Spleen (tissue), 13 donors: ENCODE results near the gene VPS35L. TPM values are rescaled to one million over a fixed set of nuclear protein-coding genes. Genes with fewer than 3 reads are reported as not detected.
A peak's percentile ranks its signal among the peaks of the same experiment; 100 is the strongest.

Source experiments
- DNase-seq: peaks from one replicate; pipeline ENCODE4 v3.0.0-alpha.2; 2020
- H3K27ac ChIP-seq, 8 donors: fragments of 200-600 bp; sonication (generic) in 7 of 8; 1 replicate in 4 of 8; 2 replicates in 4 of 8; pipeline versions ENCODE4 v1.5.0 to v1.8.0; 2016 to 2021; ENCODE audit warnings: inconsistent platforms in 4 of 8, mild to moderate bottlenecking in 4 of 8, moderate library complexity in 1 of 8
- H3K27me3 ChIP-seq, 7 donors: fragments of 200-600 bp; sonication (generic) in 6 of 7; replicated peaks in 1 of 7; 1 replicate in 4 of 7; 2 replicates in 3 of 7; pipeline versions ENCODE4 v1.5.0 to v1.8.0; 2016 to 2021; ENCODE audit warnings: inconsistent platforms in 3 of 7, mild to moderate bottlenecking in 1 of 7
- H3K36me3 ChIP-seq, 6 donors: fragments of 200-600 bp; sonication (generic) in 5 of 6; 1 replicate in 4 of 6; 2 replicates in 2 of 6; pipeline versions ENCODE4 v1.5.0 to v1.8.0; 2016 to 2021; ENCODE audit warnings: inconsistent platforms in 2 of 6
- H3K4me1 ChIP-seq, 6 donors: fragments of 200-600 bp; sonication (generic) in 5 of 6; 1 replicate in 3 of 6; 2 replicates in 3 of 6; pipeline versions ENCODE4 v1.5.0 to v1.8.0; 2016 to 2021; ENCODE audit warnings: inconsistent platforms in 3 of 6
- H3K4me3 ChIP-seq, 8 donors: fragments of 200-600 bp; sonication (generic) in 7 of 8; 1 replicate in 4 of 8; 2 replicates in 4 of 8; pipeline versions ENCODE4 v1.5.0 to v1.8.0; 2016 to 2021; ENCODE audit warnings: inconsistent platforms in 4 of 8, mild to moderate bottlenecking in 4 of 8, moderate library complexity in 2 of 8
- H3K9me3 ChIP-seq, 8 donors: fragments of 200-600 bp; sonication (generic) in 7 of 8; 1 replicate in 4 of 8; 2 replicates in 4 of 8; pipeline versions ENCODE4 v1.5.0 to v1.8.0; 2016 to 2021; ENCODE audit warnings: inconsistent platforms in 4 of 8
- POLR2A ChIP-seq, 3 donors: fragments of 450-650 bp; IDR thresholded peaks; one replicate each; pipeline ENCODE4 v1.5.1; 2017; ENCODE audit warnings: antibody characterized with exemption in 3 of 3, mild to moderate bottlenecking in 1 of 3
- POLR2AphosphoS5 ChIP-seq, 3 donors: sonication (generic); formaldehyde crosslinking; IDR thresholded peaks; one replicate each; pipeline ENCODE4 v1.5.1; 2017; ENCODE audit warnings: antibody characterized with exemption in 3 of 3
- WGBS, 5 donors: extraction: QIAGEN DNeasy Blood & Tissue Kit in 3 of 5; methylation state at CpG; one replicate each; pipeline versions ENCODE4 v1.1.5 to v1.1.7; 2013 to 2018; 5-methylcytosine and 5-hydroxymethylcytosine counted together
- intact Hi-C: fragments of 100-400 bp; cut with DNase I; formaldehyde crosslinking; loops from one replicate; pipeline ENCODE4 v1.15.0; 2023; ENCODE audit warnings: low total_unique reads
- long read RNA-seq, 2 donors: transcript quantifications; one replicate each; lab custom pipeline, GENCODE V29; 2026
- polyA plus RNA-seq, 3 donors: library from polyadenylated mRNA; stranded (reverse); fragments of 200-250 nt; gene quantifications; one replicate each; pipeline ENCODE4 v1.2.1, GENCODE V29; 2013
- total RNA-seq, 7 donors: library from RNA; depleted of rRNA in 3 of 7; stranded (reverse); fragments of >200 nt in 3 of 7; fragmentation: NEBNext Ultra II Directional in 4 of 7; extraction: Animal tissue kit (Norgen Biotek cat#: 25700) in 4 of 7; gene quantifications; one replicate each; pipeline versions ENCODE4 v1.1.0 to v1.2.1, GENCODE V29; 2016 to 2021
- TF ChIP-seq, protein P1 (sequence below), 11 experiments: fragments of 200-600 bp in 7 of 11; fragments of 450-650 bp in 4 of 11; sonication (generic) in 4 of 11; IDR thresholded peaks in 8 of 11; conservative IDR thresholded peaks in 3 of 11; 1 replicate in 7 of 11; 2 replicates in 4 of 11; pipeline versions ENCODE4 v1.4.0 to v1.8.0; 2016 to 2021; ENCODE audit warnings: antibody characterized with exemption in 11 of 11, inconsistent platforms in 4 of 11, mild to moderate bottlenecking in 1 of 11
- donor health status: healthy with polysubstance abuse.
- donor health status: DM: no; HTN: no; CAD: no; lungs with moderate emphysema.
- donor health status: DM: no; HTN: no; CAD: no.
- donor health status: Bipolar disorder and iron deficiency.
- donor health status: healthy.
- donor health status: DM: no; HTN: no; CAD: no.
- donor health status: DM: yes; HTN: yes; CAD: no.

Gene VPS35L, protein sequence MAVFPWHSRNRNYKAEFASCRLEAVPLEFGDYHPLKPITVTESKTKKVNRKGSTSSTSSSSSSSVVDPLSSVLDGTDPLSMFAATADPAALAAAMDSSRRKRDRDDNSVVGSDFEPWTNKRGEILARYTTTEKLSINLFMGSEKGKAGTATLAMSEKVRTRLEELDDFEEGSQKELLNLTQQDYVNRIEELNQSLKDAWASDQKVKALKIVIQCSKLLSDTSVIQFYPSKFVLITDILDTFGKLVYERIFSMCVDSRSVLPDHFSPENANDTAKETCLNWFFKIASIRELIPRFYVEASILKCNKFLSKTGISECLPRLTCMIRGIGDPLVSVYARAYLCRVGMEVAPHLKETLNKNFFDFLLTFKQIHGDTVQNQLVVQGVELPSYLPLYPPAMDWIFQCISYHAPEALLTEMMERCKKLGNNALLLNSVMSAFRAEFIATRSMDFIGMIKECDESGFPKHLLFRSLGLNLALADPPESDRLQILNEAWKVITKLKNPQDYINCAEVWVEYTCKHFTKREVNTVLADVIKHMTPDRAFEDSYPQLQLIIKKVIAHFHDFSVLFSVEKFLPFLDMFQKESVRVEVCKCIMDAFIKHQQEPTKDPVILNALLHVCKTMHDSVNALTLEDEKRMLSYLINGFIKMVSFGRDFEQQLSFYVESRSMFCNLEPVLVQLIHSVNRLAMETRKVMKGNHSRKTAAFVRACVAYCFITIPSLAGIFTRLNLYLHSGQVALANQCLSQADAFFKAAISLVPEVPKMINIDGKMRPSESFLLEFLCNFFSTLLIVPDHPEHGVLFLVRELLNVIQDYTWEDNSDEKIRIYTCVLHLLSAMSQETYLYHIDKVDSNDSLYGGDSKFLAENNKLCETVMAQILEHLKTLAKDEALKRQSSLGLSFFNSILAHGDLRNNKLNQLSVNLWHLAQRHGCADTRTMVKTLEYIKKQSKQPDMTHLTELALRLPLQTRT
- total RNA-seq = 10 to 100 TPM; 45.9 to 76.1 (median 67.2) TPM
- 10 to 100 TPM; 22.9 to 42.9 (median 24.7) TPM for polyA plus RNA-seq
- long read RNA-seq, donor 1, transcript VPS35L-203 (31 exons, 3,855 nt) = major isoform, 8 of 28 reads
- long read RNA-seq, donor 1, partial matches to known transcripts = 16 of 28 reads
- long read RNA-seq, donor 1, other reads (novel, unspliced or antisense) = 0 of 28 reads
- long read RNA-seq, donor 2, partial matches to known transcripts = 0 of 5 reads
- long read RNA-seq, donor 2, other reads (novel, unspliced or antisense) = 0 of 5 reads

DNA sequence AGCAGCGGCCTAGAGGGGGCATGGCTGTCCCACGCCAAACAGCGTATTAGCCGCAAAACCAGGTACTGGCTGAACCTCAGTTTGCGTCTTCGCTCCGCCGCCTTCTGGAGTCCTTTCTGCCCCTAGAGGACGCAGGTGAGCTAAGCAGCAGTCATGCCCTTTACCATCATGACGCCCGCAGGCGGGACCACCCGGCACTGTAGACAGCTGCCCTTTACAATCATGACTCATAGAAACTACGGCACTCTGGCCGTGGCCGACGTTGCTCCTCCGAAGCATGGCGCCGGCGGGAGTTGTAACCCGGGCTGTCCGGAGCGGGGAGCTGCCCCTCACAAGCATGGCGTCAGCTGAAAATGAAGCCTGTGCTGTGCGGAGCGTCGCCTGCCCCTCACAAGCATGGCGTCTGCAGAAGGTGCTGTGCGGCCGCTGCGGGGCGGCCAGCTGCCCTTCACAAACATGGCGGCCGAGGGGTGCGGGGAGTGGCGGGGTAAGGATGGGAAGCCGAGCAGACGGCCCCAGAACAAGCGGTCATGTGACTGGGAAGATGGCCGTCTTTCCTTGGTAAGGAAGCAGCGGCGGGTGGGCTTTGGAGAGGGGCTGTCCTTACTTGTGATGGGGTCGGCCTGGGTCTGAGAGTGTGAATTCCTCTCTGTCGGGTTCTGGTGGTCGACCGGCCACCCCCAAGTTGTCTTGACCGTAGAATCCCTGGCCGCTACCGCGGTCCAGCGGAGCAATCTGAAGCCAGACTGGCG is at the start of gene VPS35L:
Gene VPS35L (plus strand): TSS at position 518 of the 752 bp plus-strand sequence. CDS start 27 bp downstream, at position 545.
- Histone ChIP-seq H3K27me3 (no peaks in the 10 kb centered on the region), H3K4me3 (peak within 1 kb of the TSS; percentile 39 to 88 (median 68)), H3K4me1 (peaks cover 0 to 39% (median 22%) of the 10 kb centered on the region in 6 donors), H3K27ac (peak within 1 kb of the TSS; percentile 50 to 94 (median 89)), H3K36me3 (peaks cover 0 to 18% (median 7%) of the 10 kb centered on the region in 6 donors), H3K9me3 (no peaks in the 10 kb centered on the region)
- DNase-seq = peak; percentile 99
- intact Hi-C loops = no loop called here
- TF ChIP-seq, protein P1, sequence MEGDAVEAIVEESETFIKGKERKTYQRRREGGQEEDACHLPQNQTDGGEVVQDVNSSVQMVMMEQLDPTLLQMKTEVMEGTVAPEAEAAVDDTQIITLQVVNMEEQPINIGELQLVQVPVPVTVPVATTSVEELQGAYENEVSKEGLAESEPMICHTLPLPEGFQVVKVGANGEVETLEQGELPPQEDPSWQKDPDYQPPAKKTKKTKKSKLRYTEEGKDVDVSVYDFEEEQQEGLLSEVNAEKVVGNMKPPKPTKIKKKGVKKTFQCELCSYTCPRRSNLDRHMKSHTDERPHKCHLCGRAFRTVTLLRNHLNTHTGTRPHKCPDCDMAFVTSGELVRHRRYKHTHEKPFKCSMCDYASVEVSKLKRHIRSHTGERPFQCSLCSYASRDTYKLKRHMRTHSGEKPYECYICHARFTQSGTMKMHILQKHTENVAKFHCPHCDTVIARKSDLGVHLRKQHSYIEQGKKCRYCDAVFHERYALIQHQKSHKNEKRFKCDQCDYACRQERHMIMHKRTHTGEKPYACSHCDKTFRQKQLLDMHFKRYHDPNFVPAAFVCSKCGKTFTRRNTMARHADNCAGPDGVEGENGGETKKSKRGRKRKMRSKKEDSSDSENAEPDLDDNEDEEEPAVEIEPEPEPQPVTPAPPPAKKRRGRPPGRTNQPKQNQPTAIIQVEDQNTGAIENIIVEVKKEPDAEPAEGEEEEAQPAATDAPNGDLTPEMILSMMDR (IDR thresholded peaks at IDR 0.05 in 8 of 11, conservative IDR thresholded peaks at IDR 0.05 in 3 of 11) = peak; percentile 53 to 92 (median 76)
- TF ChIP-seq POLR2A (IDR thresholded peaks at IDR 0.05) (peak in 2 of 3 donors; percentile 12 to 27), POLR2AphosphoS5 (IDR thresholded peaks at IDR 0.05) (peak; percentile 84 to 93 (median 90))
- WGBS, 5 donors = 0 to 3% (median 0%) methylated on average over 16 to 53 of the region's 53 CpGs

DNA sequence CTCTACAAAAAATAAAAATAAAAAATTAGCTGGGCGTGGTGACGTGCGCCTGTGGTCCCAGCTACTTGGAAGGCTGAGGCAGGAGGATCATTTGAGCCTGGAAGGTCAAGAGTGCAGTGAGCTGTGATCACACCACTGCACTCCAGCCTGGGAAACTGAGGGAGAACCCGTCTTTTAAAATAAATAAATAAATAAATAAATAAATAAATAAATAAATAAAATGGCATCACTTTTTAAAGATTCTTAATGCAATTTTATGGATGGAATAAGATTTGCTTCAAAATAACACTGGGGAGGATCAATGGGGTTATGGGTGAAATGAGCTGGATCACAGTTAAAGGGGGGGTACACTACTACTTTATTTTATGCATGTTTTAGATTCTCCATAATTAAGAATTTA is 48.5 kb upstream of the VPS35L start:
- no peak for DNase-seq
- 83 to 99% (median 98%) methylated on average over 4 of the region's 4 CpGs for WGBS, 5 donors
- no peaks in the 10 kb centered on the region for H3K27me3 ChIP-seq
- TF ChIP-seq, protein P1 (IDR thresholded peaks at IDR 0.05 in 8 of 11, conservative IDR thresholded peaks at IDR 0.05 in 3 of 11) = no peak
- no peak for TF ChIP-seq POLR2A (IDR thresholded peaks at IDR 0.05)
- TF ChIP-seq POLR2AphosphoS5 (IDR thresholded peaks at IDR 0.05) = no peak
- intact Hi-C loops = no loop called here
- peaks cover 0 to 13% (median 1%) of the 10 kb centered on the region in 6 donors for H3K4me1 ChIP-seq
- H3K4me3 ChIP-seq = no peak overlapping the region
- H3K36me3 ChIP-seq = peaks cover 0 to 93% (median 70%) of the 10 kb centered on the region in 6 donors
- H3K27ac ChIP-seq = no peak overlapping the region
- H3K9me3 ChIP-seq = no peaks in the 10 kb centered on the region

DNA sequence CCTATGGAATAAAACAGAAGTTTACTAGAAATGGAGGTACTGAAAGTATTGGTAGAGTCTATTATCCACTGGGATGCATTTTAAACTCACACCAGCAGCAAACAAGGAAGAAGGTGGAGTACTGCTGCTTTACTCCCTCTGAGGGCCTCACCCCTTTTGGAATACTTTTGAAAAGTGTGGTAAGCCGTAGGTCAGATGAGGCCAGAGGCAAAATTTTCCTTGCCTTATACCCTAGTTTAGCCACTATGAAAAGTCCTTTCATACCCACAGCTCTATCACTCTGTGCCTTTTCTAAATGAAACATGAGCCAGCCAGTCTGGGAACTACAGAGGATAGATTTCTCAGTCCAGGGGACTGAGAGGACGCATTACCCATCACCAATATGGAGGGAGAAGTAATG is 47.6 kb upstream of the VPS35L start:
- intact Hi-C loops = no loop called here
- Histone ChIP-seq H3K9me3 (no peaks in the 10 kb centered on the region), H3K27ac (no peak overlapping the region)

More for the DNA sequence above, 47.6 kb upstream of the VPS35L start:
- no peak for DNase-seq
- 87 to 100% (median 94%) methylated on average over 2 of the region's 2 CpGs for WGBS, 5 donors
- H3K4me1 ChIP-seq = peaks cover 0 to 14% (median 1%) of the 10 kb centered on the region in 6 donors
- TF ChIP-seq, protein P1 (IDR thresholded peaks at IDR 0.05 in 8 of 11, conservative IDR thresholded peaks at IDR 0.05 in 3 of 11) = no peak
- no peak for TF ChIP-seq POLR2A (IDR thresholded peaks at IDR 0.05)
- no peak for TF ChIP-seq POLR2AphosphoS5 (IDR thresholded peaks at IDR 0.05)
- no peak overlapping the region for H3K4me3 ChIP-seq
- H3K27me3 ChIP-seq = no peaks in the 10 kb centered on the region
- peaks cover 0 to 84% (median 64%) of the 10 kb centered on the region in 6 donors for H3K36me3 ChIP-seq
